GM19438 (cell line): ENCODE results near the gene TMEM191B.
"Not testable (repeated sequence)": the region's sequence is repeated elsewhere in the genome, so short reads cannot be mapped to it uniquely, and the experiment has no call there.

Experiments
- ATAC-seq: cut with Tn5 transposase; IDR thresholded peaks from one replicate; pipeline ENCODE4 v1.9.1; 2021; ENCODE audit warnings: low read depth; ENCODE audit not compliant: unreplicated experiment

Gene TMEM191B

GRCh38 chr22:18527752-18528596 lies at the start of gene TMEM191B:
Gene TMEM191B, plus strand, starts transcription at chr22:18527802. Its CDS starts 179 bp downstream, at chr22:18527981.
- ATAC-seq: peak; percentile 16

- ATAC-seq: not testable (repeated sequence)
These were observed 31.4 kb upstream of the TMEM191B start for GRCh38 chr22:18496227-18496626.

- ATAC-seq: not testable (repeated sequence)
These were observed 16.3 kb upstream of the TMEM191B start for GRCh38 chr22:18511327-18511726.

- ATAC-seq: not testable (repeated sequence)
These were observed 15.2 kb upstream of the TMEM191B start for GRCh38 chr22:18512378-18512777.

- ATAC-seq: not testable (repeated sequence)
These were observed 14.1 kb upstream of the TMEM191B start for GRCh38 chr22:18513454-18513853.

GRCh38 chr22:18518061-18518460 lies 9.5 kb upstream of the TMEM191B start, which contains the start of gene GGTLC3:
Gene GGTLC3, minus strand, starts transcription at chr22:18518161. Its CDS starts 264 bp downstream, at chr22:18517897.
- ATAC-seq: not testable (repeated sequence)

GRCh38 chr22:18522762-18523161 lies 4.8 kb upstream of the TMEM191B start:
- not testable (repeated sequence) for ATAC-seq

GRCh38 chr22:18523328-18523727 lies 4.3 kb upstream of the TMEM191B start:
- not testable (repeated sequence) for ATAC-seq

- peak; percentile 68 for ATAC-seq
These were observed 1.2 kb downstream of the TMEM191B start for GRCh38 chr22:18528597-18529415.

- ATAC-seq: peak; percentile 26
These were observed 2.0 kb downstream of the TMEM191B start for GRCh38 chr22:18529416-18530145.

GRCh38 chr22:18533633-18534032 lies 6.0 kb downstream of the TMEM191B start:
- ATAC-seq: not testable (repeated sequence)

- ATAC-seq: not testable (repeated sequence)
These were observed 6.7 kb downstream of the TMEM191B start for GRCh38 chr22:18534315-18534714.

- ATAC-seq: not testable (repeated sequence)
These were observed 12.4 kb downstream of the TMEM191B start for GRCh38 chr22:18539994-18540393.

GRCh38 chr22:18543400-18543799 lies 15.8 kb downstream of the TMEM191B start:
- not testable (repeated sequence) for ATAC-seq

- not testable (repeated sequence) for ATAC-seq
These were observed 17.0 kb downstream of the TMEM191B start for GRCh38 chr22:18544615-18545014.

- not testable (repeated sequence) for ATAC-seq
These were observed 22.0 kb downstream of the TMEM191B start for GRCh38 chr22:18549458-18550179.

GRCh38 chr22:18551046-18551445 lies 23.4 kb downstream of the TMEM191B start:
- ATAC-seq: not testable (repeated sequence)

GRCh38 chr22:18552839-18553597 lies 25.4 kb downstream of the TMEM191B start:
- ATAC-seq: not testable (repeated sequence)
